GM12872 (cell line): ENCODE measurements around the gene BTBD1.

Source experiments
- CTCF ChIP-seq: IDR thresholded peaks from 3 replicates; pipeline ENCODE4 v1.5.1; 2011; ENCODE audit warnings: low read depth, mild to moderate bottlenecking, low read length, moderate library complexity; ENCODE audit not compliant: insufficient read depth

Gene BTBD1

GRCh38 chr15:83077491-83078230 lies 10.6 kb upstream of the BTBD1 start:
- TF ChIP-seq CTCF, result no peak

- TF ChIP-seq CTCF, result no peak
Measured at GRCh38 chr15:83068054-83068453, 1.0 kb upstream of the BTBD1 start.

GRCh38 chr15:83067638-83067962 lies 548 bp upstream of the BTBD1 start:
- TF ChIP-seq CTCF, result no peak

GRCh38 chr15:83066034-83066733 lies 868 bp downstream of the BTBD1 start:
- TF ChIP-seq CTCF, result no peak

GRCh38 chr15:83065431-83065830 lies 1.6 kb downstream of the BTBD1 start:
- no peak for TF ChIP-seq CTCF

GRCh38 chr15:83064859-83065258 lies 2.2 kb downstream of the BTBD1 start:
- TF ChIP-seq CTCF, result no peak

- no peak for TF ChIP-seq CTCF
Measured at GRCh38 chr15:83063551-83063950, 3.5 kb downstream of the BTBD1 start.
